ENCODE measurements around the gene ATF4. TPM values are rescaled to one million over a fixed set of nuclear protein-coding genes. Genes with fewer than 3 reads are reported as not detected.

Gene ATF4
- polyA plus RNA-seq, 1 experiment = 886 TPM

DNA sequence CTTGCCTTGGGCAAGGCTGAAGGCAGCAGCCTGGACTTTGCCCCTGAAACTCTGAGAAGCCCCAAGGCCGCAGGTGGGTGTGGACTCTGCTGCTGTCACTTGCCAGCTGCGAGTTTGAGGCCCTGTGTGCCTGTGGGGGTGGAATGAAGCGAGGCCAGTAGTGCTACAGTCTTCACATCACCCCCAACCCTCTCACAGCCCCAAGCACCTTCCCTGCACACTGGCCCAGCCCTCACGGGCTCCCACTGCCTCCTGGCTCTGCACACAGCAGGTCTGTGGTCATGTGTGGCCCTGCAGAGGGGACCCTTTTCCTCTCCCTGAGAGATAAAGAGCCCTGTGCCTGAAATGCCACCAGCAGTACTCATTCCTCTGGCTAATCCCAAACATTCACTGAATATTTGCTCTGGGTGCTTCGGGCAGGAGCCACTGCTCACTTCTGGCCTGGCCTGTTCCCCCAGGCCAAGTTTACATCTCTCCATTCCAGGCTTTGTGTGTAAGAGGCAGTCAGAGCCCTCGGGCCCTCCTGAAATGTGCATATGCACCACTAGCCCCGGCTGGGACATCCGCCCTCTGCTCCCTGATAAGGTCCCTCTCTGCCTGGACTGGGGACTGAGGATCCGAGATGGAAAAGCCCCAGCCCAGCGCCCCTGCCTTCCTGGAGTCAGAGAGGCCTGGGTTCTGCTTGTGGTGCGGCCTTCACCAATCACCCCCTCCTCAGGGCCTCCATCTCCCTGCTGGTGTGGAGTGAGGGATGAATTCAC is 45.8 kb upstream of the ATF4 start:
- POLR2A ChIA-PET = interaction anchor here (0.6 kb wide), 2 partner anchors 45 to 70 kb away, joined by 3 to 4 read pairs; no protein-coding TSS in a partner anchor
- no peak for DNase-seq (ENCODE audit: low read depth)
- Histone ChIP-seq H3K27me3 (ENCODE audit: control insufficient read depth, insufficient read depth, low read length) (no peaks in the 10 kb centered on the region), H3K36me3 (ENCODE audit: control insufficient read depth, insufficient read depth, low read length) (no peaks in the 10 kb centered on the region), H3K4me3 (ENCODE audit: low read depth, low read length) (no peak overlapping the region)
- CTCF ChIA-PET = interaction anchor here (0.7 to 3.2 kb wide), 4 partner anchors 16 to 40 kb away, joined by 3 to 20 read pairs (median 6); no protein-coding TSS in a partner anchor
- no peak for TF ChIP-seq CTCF (IDR thresholded peaks at IDR 0.05; ENCODE audit: insufficient read depth, low read depth, low read length)

- Histone ChIP-seq H3K36me3 (ENCODE audit: control insufficient read depth, insufficient read depth, low read length) (no peaks in the 10 kb centered on the region), H3K4me3 (ENCODE audit: low read depth, low read length) (no peak overlapping the region), H3K27me3 (ENCODE audit: control insufficient read depth, insufficient read depth, low read length) (no peaks in the 10 kb centered on the region)
- no peak for TF ChIP-seq CTCF (IDR thresholded peaks at IDR 0.05; ENCODE audit: insufficient read depth, low read depth, low read length)
- DNase-seq (ENCODE audit: low read depth) = no peak
- ChIA-PET CTCF (interaction anchor here (0.6 to 3.2 kb wide), 9 partner anchors 11 to 304 kb away, joined by 3 to 20 read pairs (median 3); no protein-coding TSS in a partner anchor), POLR2A (interaction anchor here (0.6 kb wide), 2 partner anchors 44 to 71 kb away, joined by 3 to 4 read pairs; no protein-coding TSS in a partner anchor)
These were observed 45.0 kb upstream of the ATF4 start for GRCh38 chr22:39475337-39475736.

GRCh38 chr22:39475902-39476301 is 44.5 kb upstream of the ATF4 start:
- H3K27me3 ChIP-seq (ENCODE audit: control insufficient read depth, insufficient read depth, low read length) = no peaks in the 10 kb centered on the region; the same call in 1 of the 2 replicates
- ChIA-PET POLR2A (no interaction called here), CTCF (interaction anchor here (0.6 to 3.2 kb wide), 10 partner anchors 12 to 305 kb away, joined by 3 to 20 read pairs (median 3); no protein-coding TSS in a partner anchor)
- no peak for DNase-seq (ENCODE audit: low read depth)
- no peaks in the 10 kb centered on the region for H3K36me3 ChIP-seq (ENCODE audit: control insufficient read depth, insufficient read depth, low read length)
- no peak overlapping the region for H3K4me3 ChIP-seq (ENCODE audit: low read depth, low read length)
- TF ChIP-seq CTCF (IDR thresholded peaks at IDR 0.05; ENCODE audit: insufficient read depth, low read depth, low read length) = no peak

DNA sequence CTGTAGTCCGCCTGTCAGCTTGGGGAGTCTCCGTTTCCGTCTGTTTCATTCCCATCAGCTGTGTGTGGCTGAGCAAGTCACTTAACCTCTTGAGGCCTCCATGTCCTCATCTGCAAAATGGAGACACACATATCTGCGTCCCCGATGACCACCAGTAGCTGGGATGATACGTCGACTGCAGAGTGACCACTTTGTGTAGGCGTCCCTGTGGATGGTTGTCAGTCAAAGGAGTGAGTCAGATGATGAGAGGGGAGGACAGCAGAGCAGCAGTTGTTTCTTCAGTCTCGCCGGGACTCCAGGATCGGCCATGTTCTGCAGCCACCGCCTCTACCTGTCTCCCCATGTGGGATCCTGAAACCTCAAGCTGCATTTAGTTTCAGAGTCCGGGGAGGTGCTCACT is 43.7 kb upstream of the ATF4 start:
- ChIA-PET POLR2A (no interaction called here), CTCF (interaction anchor here (0.9 to 1.9 kb wide), 4 partner anchors 13 to 39 kb away, joined by 3 to 10 read pairs (median 5); no protein-coding TSS in a partner anchor)
- H3K27me3 ChIP-seq (ENCODE audit: control insufficient read depth, insufficient read depth, low read length) = peaks cover under 1% of the 10 kb centered on the region; the same call in 1 of the 2 replicates
- no peaks in the 10 kb centered on the region for H3K36me3 ChIP-seq (ENCODE audit: control insufficient read depth, insufficient read depth, low read length)
- no peak overlapping the region for H3K4me3 ChIP-seq (ENCODE audit: low read depth, low read length)
- no peak for TF ChIP-seq CTCF (IDR thresholded peaks at IDR 0.05; ENCODE audit: insufficient read depth, low read depth, low read length)
- DNase-seq (ENCODE audit: low read depth) = no peak

GRCh38 chr22:39477542-39477941 is 42.8 kb upstream of the ATF4 start:
- ChIA-PET POLR2A (no interaction called here), CTCF (interaction anchor here (1.6 kb wide), 1 partner anchor 17 kb away, joined by 6 read pairs; no protein-coding TSS in a partner anchor)
- H3K27me3 ChIP-seq (ENCODE audit: control insufficient read depth, insufficient read depth, low read length) = peaks cover 2% of the 10 kb centered on the region; the same call in 1 of the 2 replicates
- no peaks in the 10 kb centered on the region for H3K36me3 ChIP-seq (ENCODE audit: control insufficient read depth, insufficient read depth, low read length)
- no peak for DNase-seq (ENCODE audit: low read depth)
- TF ChIP-seq CTCF (IDR thresholded peaks at IDR 0.05; ENCODE audit: insufficient read depth, low read depth, low read length) = no peak
- H3K4me3 ChIP-seq (ENCODE audit: low read depth, low read length) = no peak overlapping the region
